Measurements from ENCODE around the gene FXR2.
"Not testable (repeated sequence)": the region's sequence is repeated elsewhere in the genome, so short reads cannot be mapped to it uniquely, and the experiment has no call there.

The FXR2 gene

DNA sequence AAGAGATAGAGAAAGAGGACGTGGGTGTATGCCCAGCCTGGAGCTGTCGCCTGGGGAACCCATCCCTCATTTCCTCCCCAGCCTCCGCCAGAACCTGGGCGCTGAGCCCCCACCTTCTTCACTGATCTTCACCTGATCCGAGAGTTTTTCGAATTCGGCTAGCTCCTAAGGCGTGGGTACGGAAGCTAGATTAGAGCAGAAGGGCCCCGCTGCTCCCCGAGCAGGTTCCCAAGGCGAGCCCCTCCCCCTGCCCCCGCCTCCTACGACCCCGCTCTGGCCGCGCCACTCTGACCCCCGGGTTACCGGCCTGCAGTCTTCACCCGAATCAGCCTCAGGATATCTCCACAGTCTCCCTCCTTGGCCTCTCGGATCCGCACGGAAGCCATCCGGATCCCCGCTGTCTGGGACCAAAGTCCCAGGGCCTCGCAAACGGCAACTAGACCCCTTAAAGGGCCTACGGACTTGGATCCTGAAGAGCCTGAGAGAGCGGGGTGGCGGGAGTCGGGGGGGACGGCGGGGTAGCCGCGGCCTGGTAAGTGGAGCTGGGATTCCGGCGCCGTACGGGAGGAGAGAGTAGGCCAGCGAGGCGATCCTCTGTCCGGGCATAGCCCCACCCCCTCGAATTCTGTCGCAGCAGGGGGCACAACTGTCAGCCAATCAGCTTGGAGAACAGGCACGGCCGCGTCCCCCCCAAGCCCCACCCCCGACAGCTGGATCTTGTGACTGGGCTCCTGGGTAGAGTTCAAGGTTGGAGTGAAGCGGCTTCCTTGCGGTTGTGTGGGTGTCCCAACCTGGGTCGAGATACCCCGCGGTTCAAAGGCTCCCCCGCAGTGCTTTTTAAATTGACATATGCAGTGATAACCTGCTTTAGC lies 12.8 kb upstream of the FXR2 start, which contains the start of gene SAT2:
SAT2 (minus strand) TSS at position 572 of the 872 bp plus-strand sequence; CDS start at position 386, 186 bp downstream.
- DNase-seq = peak; percentile 68

GRCh38 chr17:7626956-7627249 lies 12.2 kb upstream of the FXR2 start:
- DNase-seq = no peak

DNA sequence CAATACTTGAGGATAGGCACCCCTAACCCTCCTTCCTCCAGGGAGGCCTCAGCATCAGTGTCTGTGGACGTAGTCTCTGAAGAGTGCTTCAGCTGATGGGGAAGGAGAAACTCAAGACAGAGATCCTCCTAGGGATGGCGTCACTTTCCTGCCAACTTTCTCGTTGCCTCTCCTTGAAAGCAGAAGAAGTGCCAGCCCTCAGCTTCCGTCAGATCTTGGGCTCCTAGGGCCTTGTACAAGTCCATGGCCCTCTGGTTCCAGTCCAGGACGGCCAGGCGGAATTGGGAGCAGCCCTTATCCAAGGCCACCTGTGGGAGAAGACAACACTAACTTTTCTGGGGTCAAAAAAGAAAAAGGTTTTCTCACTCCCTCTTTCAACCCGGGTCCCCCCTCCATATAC lies 11.6 kb upstream of the FXR2 start:
- DNase-seq = no peak

DNA sequence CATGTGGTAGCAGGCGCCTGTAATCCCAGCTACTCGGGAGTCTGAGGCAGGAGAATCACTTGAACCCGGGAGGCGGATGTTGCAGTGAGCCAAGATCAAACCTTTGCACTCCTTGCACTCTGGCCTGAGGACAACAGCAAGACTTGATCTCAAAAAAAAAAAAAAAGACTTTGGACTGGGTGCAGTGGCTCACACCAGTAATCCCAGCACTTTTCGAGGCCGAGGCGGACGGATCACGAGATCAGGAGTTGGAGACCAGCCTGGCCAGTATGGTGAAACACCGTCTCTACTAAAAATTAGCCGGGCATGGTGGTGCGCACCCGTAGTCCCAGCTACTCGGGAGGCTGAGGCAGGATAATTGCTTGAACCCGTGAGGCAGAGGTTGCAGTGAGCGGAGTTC lies 11.1 kb upstream of the FXR2 start:
- DNase-seq = not testable (repeated sequence)

DNA sequence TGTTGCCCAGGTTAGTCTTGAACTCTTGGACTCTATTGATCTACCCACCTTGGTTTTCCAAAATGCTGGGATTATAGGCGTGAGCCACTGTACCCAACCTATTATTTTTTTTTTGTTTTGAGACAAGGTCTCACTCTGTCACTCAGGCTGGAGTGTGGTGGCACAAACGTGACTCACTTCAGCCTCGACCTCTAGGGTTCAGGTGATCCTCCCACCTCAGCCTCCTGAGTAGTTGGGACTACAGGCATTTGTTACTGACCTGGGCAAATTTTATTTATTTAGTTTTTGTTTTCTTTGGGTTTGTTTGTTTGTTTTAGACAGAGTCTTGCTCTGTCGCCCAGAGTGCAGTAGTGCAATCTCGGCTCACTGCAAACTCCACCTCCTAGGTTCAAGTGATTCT lies 9.0 kb upstream of the FXR2 start:
- no peak for DNase-seq

- no peak for DNase-seq
These were observed 6.1 kb upstream of the FXR2 start for GRCh38 chr17:7620835-7621234.

GRCh38 chr17:7618608-7619007 lies 3.9 kb upstream of the FXR2 start:
- no peak for DNase-seq

- no peak for DNase-seq
These were observed 609 bp upstream of the FXR2 start for GRCh38 chr17:7615265-7615747.

GRCh38 chr17:7613769-7614424 lies 800 bp downstream of the FXR2 start:
- no peak for DNase-seq

DNA sequence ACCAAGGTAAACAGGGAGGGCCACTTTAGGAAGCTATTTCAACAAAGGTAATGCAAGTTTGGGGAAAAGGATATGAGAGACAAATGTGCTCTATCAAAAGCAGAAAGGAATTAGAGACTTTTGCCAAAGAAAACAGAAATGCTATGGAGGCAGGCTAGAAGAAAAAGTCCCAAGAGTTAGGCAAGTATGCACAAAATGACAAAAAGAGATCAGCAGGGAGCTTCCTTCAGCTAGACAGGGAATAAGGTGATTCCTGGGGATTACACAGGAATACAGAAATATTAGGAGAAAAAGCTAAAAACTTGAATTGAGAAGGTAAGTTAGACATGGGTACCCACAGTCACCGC lies 2.4 kb downstream of the FXR2 start:
- no peak for DNase-seq

DNA sequence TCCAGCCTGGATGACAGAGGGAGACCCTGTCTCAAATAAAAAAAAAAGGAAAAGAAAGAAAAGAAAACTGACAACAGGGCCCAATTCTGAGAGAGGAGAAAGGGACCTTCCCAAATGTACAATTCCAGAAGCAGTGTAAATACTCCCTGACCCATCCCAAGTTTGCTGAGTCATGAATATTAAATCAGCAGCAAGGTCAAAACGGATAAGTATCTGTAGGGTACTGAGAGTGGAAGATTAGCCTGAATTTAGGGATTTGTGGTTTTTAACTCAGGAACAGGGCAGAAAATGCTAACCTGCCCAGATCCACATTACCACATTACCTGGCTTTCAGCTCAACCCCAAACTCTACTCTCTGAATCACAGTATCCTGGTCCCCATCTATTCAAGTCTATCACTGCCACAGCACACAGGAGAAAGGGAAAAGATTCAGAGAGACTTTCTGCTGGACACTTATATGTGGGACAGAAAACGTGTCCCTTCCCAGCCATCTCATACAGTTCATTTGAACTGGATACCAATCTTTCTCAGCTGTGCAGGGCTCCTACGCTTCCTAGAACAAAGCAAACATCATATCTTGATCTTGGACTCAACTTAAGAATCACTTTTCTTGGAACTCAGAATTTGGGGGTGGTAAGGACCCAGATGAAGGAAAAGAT lies 2.9 kb downstream of the FXR2 start:
- DNase-seq = no peak

GRCh38 chr17:7610641-7611040 lies 4.1 kb downstream of the FXR2 start:
- no peak for DNase-seq

- DNase-seq = no peak
These were observed 8.4 kb downstream of the FXR2 start for GRCh38 chr17:7606280-7606679.

GRCh38 chr17:7597561-7597960 lies 17.1 kb downstream of the FXR2 start:
- DNase-seq = not testable (repeated sequence)

- no peak for DNase-seq
These were observed 21.4 kb downstream of the FXR2 start for GRCh38 chr17:7593296-7593695.

GRCh38 chr17:7592422-7593021 lies 22.2 kb downstream of the FXR2 start:
- no peak for DNase-seq

GRCh38 chr17:7591596-7591995 lies 23.1 kb downstream of the FXR2 start:
- no peak for DNase-seq

GRCh38 chr17:7590743-7591142 lies 24.0 kb downstream of the FXR2 start:
- DNase-seq = no peak

DNA sequence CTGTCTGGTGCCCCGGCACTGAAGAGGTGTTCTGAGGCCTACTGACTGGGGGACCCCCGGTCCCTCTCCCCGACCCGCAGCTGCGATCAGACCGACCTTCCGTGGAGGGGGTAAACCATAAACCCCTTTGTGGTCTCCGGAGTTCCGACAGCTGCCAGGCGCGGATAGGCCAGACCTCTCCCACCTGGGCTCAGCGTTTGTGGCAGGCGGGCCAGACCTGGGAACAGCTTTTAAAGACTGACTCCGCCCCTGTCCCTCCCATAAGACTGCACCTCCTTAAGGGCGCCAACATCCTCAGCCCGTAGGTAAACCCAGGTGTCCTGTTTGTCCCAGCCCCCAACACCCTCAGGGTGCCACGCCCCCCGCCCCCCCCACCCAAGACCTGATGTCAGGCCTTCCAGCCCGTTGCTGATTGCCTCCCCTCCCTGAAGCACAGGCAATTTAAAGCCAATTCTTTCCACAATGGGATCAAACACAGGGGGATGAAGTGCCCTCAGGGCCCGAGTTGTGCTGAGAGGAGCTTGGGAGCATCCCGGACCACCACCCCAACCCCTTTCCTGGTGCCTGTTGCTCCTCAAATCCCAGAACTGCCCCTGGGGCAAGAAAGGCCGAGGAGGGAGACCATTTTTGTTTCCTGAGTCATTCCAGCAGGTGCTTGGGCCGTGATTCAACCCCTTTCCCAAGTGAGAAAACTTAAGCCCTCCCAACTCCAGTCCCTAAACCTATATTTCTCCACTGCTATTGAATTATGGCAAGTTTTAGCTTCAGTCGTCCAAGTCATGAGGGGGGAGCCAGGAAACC lies 24.6 kb downstream of the FXR2 start, which contains the start of gene SOX15:
SOX15 (minus strand) TSS at position 204 of the 801 bp plus-strand sequence. CDS start 418 bp downstream, outside the sequence.
- no peak for DNase-seq

GRCh38 chr17:7589204-7589868 lies 25.4 kb downstream of the FXR2 start:
- DNase-seq = no peak

GRCh38 chr17:7588553-7589203 lies 26.0 kb downstream of the FXR2 start:
- no peak for DNase-seq
